GM23248 (cell line): ENCODE results near the gene ABL1.

Experiments
- EZH2 ChIP-seq: fragments of 200-600 bp; sonication (generic); IDR thresholded peaks from 2 replicates; pipeline ENCODE4 v1.6.1; 2018; ENCODE audit warnings: antibody characterized with exemption, mild to moderate bottlenecking; ENCODE audit not compliant: insufficient read depth, poor library complexity, severe bottlenecking
- EZH2phosphoT487 ChIP-seq: fragments of 200-600 bp; sonication (generic); IDR thresholded peaks from 2 replicates; pipeline ENCODE4 v1.6.1; 2018; ENCODE audit warnings: antibody characterized with exemption, moderate library complexity, mild to moderate bottlenecking, low read depth; ENCODE audit not compliant: insufficient read depth

DNA sequence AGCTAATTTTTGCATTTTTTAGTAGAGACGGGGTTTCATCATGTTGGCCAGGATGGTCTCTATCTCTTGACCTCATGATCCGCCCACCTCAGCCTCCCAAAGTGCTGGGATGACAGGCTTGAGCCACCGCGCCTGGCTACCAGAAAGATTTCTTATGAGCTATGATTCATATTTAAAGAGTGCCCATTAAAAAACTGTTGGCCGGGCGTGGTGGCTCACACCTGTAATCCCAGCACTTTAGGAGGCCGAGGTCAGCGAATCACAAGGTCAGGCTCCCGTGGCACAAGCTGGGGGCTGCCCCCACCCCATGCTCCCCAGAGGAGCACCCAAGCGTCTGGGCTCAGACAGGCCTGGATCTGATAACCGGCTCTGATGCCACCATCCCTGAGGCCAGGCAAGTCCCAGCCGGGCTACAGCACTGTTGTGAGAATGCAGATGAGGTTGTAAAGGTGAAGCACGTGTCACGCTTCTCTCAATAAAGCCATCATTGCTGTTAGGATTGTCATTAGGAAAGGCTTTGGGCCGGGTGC lies 47.7 kb downstream of the ABL1 start:
- TF ChIP-seq EZH2 (no peak), EZH2phosphoT487 (no peak)
